ENCODE data around the gene GAGE1.
"Not testable (repeated sequence)": the region's sequence is repeated elsewhere in the genome, so short reads cannot be mapped to it uniquely, and the experiment has no call there.

The GAGE1 gene, protein sequence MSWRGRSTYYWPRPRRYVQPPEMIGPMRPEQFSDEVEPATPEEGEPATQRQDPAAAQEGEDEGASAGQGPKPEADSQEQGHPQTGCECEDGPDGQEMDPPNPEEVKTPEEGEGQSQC

DNA sequence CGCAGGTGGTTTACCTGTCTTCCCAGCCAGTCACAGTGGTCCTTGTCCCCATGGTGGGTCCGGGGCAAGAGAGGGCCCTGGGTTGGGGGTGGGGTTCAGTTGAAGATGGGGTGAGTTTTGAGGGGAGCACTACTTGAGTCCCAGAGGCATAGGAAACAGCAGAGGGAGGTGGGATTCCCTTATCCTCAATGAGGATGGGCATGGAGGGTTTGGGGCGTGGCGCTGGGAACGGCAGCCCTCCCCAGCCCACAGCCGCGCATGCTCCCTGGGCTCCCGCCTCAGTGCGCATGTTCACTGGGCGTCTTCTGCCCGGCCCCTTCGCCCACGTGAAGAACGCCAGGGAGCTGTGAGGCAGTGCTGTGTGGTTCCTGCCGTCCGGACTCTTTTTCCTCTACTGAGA is at the start of gene GAGE1:
TSS of gene GAGE1 (plus strand) at position 301 of the 400 bp plus-strand sequence. CDS start 1,155 bp downstream, outside the sequence.
- DNase-seq (ENCODE audit: low read depth, low spot score), result not testable (repeated sequence)

DNA sequence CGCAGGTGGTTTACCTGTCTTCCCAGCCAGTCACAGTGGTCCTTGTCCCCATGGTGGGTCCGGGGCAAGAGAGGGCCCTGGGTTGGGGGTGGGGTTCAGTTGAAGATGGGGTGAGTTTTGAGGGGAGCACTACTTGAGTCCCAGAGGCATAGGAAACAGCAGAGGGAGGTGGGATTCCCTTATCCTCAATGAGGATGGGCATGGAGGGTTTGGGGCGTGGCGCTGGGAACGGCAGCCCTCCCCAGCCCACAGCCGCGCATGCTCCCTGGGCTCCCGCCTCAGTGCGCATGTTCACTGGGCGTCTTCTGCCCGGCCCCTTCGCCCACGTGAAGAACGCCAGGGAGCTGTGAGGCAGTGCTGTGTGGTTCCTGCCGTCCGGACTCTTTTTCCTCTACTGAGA is 47.8 kb upstream of the GAGE1 start, which contains the start of gene GAGE12E:
TSS of gene GAGE12E (plus strand) at position 301 of the 400 bp plus-strand sequence. CDS start 1,155 bp downstream, outside the sequence.
- DNase-seq (ENCODE audit: low read depth, low spot score), result not testable (repeated sequence)

DNA sequence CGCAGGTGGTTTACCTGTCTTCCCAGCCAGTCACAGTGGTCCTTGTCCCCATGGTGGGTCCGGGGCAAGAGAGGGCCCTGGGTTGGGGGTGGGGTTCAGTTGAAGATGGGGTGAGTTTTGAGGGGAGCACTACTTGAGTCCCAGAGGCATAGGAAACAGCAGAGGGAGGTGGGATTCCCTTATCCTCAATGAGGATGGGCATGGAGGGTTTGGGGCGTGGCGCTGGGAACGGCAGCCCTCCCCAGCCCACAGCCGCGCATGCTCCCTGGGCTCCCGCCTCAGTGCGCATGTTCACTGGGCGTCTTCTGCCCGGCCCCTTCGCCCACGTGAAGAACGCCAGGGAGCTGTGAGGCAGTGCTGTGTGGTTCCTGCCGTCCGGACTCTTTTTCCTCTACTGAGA is 38.3 kb upstream of the GAGE1 start, which contains the start of gene GAGE12F:
TSS of gene GAGE12F (plus strand) at position 301 of the 400 bp plus-strand sequence. CDS start 1,155 bp downstream, outside the sequence.
- not testable (repeated sequence) for DNase-seq (ENCODE audit: low read depth, low spot score)

DNA sequence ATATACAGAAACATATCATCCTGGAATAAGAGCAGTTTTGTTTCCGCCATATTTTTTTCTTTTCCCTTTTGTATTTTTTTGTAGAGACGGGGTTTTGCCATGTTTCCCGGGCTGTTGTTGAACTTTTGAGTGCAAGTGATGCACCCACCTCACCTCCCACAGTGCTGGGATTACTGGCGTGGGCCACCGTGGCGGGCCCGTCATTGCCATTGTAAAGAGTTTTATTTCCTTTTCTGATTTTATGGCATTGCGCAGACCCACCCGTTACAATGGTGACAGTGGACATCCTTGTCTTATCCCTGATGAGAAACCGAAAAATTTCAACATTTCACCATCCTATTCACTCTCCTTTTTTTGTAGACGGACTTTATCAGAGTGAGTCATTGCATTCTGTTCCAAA is 30.1 kb upstream of the GAGE1 start:
- not testable (repeated sequence) for DNase-seq (ENCODE audit: low read depth, low spot score)

DNA sequence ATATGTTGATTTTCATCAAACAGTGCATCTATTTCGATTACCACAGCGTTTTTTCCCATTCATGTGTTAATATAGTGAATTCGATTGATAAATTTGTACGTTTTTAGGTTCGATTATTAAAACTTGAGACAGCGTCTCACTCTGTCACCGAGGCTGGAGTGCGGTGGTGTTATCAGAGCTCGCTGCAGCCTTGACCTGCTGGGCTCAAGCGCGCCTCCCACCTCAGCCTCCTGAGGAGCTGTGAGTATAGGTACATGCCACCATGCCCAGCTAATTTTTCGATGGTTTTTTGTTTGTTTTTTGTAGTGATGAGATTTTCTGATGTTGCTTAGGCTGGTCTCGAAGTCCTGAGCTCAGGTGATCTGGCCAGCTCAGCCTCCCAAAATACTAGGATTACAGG is 29.7 kb upstream of the GAGE1 start:
- DNase-seq (ENCODE audit: low read depth, low spot score), result not testable (repeated sequence)

DNA sequence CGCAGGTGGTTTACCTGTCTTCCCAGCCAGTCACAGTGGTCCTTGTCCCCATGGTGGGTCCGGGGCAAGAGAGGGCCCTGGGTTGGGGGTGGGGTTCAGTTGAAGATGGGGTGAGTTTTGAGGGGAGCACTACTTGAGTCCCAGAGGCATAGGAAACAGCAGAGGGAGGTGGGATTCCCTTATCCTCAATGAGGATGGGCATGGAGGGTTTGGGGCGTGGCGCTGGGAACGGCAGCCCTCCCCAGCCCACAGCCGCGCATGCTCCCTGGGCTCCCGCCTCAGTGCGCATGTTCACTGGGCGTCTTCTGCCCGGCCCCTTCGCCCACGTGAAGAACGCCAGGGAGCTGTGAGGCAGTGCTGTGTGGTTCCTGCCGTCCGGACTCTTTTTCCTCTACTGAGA is 28.7 kb upstream of the GAGE1 start, which contains the start of gene GAGE12G:
TSS of gene GAGE12G (plus strand) at position 301 of the 400 bp plus-strand sequence. CDS start 1,155 bp downstream, outside the sequence.
- not testable (repeated sequence) for DNase-seq (ENCODE audit: low read depth, low spot score)

DNA sequence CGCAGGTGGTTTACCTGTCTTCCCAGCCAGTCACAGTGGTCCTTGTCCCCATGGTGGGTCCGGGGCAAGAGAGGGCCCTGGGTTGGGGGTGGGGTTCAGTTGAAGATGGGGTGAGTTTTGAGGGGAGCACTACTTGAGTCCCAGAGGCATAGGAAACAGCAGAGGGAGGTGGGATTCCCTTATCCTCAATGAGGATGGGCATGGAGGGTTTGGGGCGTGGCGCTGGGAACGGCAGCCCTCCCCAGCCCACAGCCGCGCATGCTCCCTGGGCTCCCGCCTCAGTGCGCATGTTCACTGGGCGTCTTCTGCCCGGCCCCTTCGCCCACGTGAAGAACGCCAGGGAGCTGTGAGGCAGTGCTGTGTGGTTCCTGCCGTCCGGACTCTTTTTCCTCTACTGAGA is 19.2 kb upstream of the GAGE1 start, which contains the start of gene GAGE12H:
TSS of gene GAGE12H (plus strand) at position 301 of the 400 bp plus-strand sequence. CDS start 1,155 bp downstream, outside the sequence.
- not testable (repeated sequence) for DNase-seq (ENCODE audit: low read depth, low spot score)

DNA sequence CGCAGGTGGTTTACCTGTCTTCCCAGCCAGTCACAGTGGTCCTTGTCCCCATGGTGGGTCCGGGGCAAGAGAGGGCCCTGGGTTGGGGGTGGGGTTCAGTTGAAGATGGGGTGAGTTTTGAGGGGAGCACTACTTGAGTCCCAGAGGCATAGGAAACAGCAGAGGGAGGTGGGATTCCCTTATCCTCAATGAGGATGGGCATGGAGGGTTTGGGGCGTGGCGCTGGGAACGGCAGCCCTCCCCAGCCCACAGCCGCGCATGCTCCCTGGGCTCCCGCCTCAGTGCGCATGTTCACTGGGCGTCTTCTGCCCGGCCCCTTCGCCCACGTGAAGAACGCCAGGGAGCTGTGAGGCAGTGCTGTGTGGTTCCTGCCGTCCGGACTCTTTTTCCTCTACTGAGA is 9.6 kb upstream of the GAGE1 start, which contains the start of gene GAGE2A:
TSS of gene GAGE2A (plus strand) at position 301 of the 400 bp plus-strand sequence. CDS start 1,155 bp downstream, outside the sequence.
- DNase-seq (ENCODE audit: low read depth, low spot score), result not testable (repeated sequence)

DNA sequence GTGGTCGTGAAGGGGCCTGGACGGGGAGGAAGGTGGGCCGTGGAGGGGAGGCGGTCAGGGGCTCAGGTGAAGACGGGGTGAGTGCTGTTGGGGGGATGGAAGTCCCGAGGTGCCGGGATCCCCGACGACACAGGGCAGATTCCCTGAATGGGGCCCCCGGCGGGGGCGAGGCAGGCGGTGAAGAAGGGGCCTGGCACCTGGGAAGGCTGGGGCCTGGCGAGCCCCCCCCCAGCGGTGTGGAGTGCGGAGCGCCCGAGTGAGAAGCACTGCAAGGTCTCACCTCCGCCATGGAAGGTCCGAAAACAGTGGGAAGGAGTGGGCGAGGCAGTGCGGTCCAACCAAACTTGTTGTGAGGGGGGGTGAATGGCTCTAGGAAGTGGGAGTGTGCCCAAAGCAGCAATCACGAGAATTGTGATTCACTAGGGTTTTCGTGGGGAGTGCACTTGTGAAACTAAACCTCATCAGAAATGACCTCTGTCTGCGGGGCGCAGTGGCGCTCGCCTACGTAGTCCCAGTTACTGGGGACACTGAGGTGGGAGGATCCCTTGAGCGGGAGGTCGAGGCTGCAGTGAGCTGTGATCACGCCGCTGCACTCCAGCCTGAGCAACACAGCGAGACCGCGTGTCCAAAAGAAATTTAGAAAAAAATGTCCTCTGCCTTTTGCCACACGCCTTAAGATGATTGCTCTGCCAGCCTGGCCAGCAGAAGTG is 8.9 kb upstream of the GAGE1 start:
- DNase-seq (ENCODE audit: low read depth, low spot score), result not testable (repeated sequence)

DNA sequence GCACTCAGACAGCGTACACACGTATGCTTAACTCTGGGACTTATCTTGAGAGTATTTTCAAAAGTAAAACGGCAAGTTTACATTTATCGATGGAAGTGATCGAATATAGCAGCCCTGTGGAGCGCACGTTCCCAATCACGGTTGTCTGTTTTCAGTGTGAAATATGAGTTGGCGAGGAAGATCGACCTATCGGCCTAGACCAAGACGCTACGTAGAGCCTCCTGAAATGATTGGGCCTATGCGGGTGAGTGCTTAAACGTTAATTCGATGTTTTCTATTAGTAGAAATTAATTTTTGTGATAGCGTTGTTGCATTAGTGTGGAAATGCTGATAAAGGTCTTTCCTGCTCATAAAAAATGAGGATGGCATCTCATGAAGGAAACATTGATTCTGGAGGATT is 8.3 kb upstream of the GAGE1 start:
- DNase-seq (ENCODE audit: low read depth, low spot score), result not testable (repeated sequence)

DNA sequence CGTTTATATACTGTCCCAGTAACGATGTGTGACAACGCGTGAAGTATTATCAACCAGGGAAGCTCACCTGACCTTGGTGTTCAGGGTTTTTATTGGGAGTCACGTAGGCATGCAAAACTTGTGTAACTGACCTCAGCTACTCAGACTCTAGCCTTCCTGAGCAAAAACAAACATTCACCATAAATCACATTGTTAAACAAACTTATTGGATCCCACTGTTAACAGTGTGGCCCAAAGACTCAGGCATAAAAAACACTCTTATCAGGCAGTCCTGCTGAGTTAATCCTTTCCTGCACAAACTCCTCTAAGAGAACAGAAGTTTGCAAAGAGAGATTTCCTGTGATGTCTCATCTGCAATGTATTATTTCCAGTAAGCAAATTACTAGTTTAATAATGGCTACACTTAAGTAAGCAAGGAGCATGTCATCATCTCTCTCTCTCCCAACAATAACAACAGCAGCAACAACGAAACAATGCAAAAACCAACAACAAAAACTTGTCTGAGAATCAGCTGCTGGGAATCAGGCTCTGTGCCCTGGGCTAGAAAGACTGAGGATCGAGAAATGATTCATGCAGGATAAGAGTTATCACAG is 12.0 kb downstream of the GAGE1 start:
- DNase-seq (ENCODE audit: low read depth, low spot score), result no peak

DNA sequence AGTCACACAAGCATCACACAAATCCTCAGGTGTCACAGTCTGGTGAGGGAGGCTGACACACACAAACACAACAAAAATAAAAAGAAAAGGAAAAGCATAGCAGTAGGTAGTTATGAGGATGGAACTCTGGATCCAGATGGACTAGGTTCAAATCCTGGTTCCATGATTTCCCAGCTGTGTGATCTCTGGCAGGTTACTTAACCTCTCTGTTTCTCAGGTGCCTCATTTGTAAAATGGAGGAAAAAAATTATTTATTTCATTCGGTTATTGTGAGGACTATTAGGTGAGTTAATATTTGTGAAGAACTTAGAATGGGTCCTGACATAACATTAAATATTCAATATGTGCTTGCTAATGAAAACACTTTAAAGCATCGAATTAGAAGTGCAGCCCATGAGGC is 19.8 kb downstream of the GAGE1 start:
- no peak for DNase-seq (ENCODE audit: low read depth, low spot score)

DNA sequence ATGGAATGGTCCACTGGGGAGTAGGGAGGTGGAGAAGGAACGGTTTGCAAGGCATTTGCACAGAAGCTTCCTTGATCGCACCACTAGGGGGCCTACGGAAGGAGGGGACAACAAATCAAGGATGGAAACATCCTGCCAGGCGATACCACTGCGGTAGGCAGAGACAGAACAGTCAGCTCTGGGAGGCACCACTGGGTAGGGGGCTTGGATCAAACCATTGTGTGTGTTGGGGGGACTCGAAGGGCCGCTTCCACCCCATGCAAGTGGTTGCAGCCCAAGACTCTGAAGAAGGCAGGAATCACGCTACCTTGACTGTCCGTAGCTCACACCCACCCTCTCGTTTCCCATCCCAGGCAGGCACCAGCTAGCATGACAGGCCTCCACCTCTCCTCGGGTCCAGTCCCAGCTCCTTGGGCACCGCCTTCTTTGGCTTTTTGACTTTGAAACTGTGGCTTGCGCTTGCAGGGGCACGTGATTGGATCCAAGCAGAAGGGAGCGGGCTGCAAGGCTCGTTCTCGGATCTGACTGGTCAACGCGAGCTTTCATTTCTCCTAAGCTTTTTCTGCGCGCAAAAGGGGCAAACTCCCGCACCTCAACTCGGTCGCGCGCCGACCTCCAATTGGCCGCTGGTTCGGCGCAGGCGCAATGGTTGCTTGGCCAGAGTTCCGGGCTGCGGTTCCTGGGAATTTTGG is 28.4 kb downstream of the GAGE1 start:
- DNase-seq (ENCODE audit: low read depth, low spot score), result no peak

DNA sequence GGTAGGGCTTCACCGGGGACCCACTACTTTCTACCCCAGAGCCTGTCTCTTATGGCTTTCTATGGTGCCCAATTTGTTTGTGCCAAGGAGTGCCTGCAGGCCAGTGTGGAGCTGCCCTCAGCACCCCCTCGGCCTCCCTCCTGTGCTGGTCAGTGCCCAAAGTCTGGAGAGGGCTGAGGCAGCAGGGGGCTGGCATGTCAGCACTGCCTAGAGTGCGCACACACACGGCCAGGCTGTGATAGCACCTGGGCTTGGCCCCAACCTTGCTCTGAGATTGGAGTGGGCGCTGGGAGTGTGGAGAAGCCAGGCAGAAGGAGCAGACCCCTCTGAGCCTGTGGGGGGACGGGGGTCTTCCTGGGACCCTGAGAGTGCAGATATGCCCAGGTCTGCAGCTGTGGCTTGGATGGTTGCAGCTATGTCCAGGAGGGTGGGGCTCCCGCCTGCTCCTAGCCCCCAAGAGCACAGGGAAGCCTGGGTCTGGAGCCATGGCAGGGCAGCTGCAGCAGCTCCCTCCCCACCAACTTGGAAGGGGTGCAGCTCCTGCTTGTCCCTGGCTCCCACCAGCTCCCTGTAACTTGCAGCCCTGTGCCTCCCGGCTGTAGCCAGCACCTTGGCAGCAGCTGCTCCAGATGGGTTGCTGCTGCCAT is 46.3 kb downstream of the GAGE1 start:
- DNase-seq (ENCODE audit: low read depth, low spot score), result no peak

DNA sequence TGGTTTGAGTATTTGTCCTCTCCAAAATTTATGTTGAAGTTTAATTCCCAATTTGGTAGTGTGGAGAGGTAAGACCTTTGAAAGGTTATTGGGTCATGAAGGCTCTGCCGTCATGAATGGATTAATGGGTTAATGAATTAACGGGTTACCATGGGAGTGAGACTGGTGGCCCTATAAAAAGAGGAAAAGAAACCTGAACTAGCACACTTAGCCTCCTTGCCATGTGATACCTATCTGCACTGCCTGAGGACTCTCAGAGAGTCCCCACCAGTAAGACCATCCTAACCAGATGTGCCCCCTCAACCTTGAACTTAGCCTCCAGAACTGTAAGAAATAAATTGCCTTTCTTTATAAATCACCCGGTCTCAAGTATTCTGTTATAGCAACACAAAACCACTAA is 57.7 kb downstream of the GAGE1 start:
- DNase-seq (ENCODE audit: low read depth, low spot score), result no peak

Data from smooth muscle cell of the brain vasculature (primary cell).